ENCODE data around the gene MMP15. TPM values are rescaled to one million over a fixed set of nuclear protein-coding genes. Genes with fewer than 3 reads are reported as not detected.

The MMP15 gene
- polyA plus RNA-seq, 1 of the 3 experiments (the other 2 are of a cell fraction): 3.1 TPM

DNA sequence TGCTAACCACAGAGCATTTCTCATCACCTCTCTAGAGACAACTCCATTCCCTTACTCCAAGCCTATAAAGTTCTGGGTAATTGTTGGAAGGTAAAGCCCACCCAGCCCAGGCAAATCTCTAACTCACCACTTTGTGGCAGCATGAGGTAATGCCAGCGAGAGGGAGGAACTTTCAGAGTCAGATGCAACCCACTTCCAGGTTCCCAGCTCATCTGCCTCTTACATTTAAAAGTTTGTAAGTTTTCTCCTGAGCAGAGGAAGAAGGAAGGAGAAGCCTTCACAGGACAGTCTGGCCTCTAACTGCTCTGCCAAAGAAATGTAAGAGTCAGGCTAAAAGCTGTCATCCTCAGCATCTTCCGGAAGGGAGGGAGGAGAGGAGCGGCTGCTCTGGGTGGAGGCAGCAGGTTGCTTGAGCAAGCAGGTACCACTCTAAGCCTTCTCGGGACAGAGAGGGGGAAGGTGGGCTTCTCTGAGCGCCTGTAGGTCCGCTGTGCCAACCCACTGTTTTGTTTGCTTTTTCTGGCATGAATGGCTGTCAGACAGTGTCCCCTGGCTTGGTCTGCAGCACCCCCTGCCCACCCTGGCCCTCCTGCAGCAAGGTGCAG is 26.1 kb upstream of the MMP15 start:
- peak overlapping the region; percentile 89 for H3K9ac ChIP-seq
- no peaks in the 10 kb centered on the region for H3K27me3 ChIP-seq (ENCODE audit: insufficient read depth)
- H3K9me3 ChIP-seq: no peaks in the 10 kb centered on the region
- H4K20me1 ChIP-seq (ENCODE audit: insufficient read depth): 0 out of 2 replicates have a peak, but pooled peaks cover 6% of the 10 kb centered on the region
- WGBS (ENCODE audit: low lambda C conversion rate): 34% methylated on average over 6 of the region's 6 CpGs
- peak overlapping the region; percentile 38 to 82; a peak in 3 of 4 replicates for H3K27ac ChIP-seq (ENCODE audit: low read depth in 2 of 2, low read length in 1 of 2)
- H3F3A ChIP-seq (replicated peaks; ENCODE audit: insufficient read depth): peaks cover 4% of the 10 kb centered on the region
- peak; percentile 52 for DNase-seq
- H3K4me3 ChIP-seq (ENCODE audit: low read depth in 2 of 2, low read length in 1 of 2): peak overlapping the region; percentile 88 to 94
- no peaks in the 10 kb centered on the region for H3K9me2 ChIP-seq
- H3K79me2 ChIP-seq (ENCODE audit: insufficient read depth): peaks cover 20% of the 10 kb centered on the region
- TF ChIP-seq, protein P1, sequence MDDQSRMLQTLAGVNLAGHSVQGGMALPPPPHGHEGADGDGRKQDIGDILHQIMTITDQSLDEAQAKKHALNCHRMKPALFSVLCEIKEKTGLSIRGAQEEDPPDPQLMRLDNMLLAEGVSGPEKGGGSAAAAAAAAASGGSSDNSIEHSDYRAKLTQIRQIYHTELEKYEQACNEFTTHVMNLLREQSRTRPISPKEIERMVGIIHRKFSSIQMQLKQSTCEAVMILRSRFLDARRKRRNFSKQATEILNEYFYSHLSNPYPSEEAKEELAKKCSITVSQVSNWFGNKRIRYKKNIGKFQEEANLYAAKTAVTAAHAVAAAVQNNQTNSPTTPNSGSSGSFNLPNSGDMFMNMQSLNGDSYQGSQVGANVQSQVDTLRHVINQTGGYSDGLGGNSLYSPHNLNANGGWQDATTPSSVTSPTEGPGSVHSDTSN (IDR thresholded peaks at IDR 0.05): no peak
- peak; percentile 29 for TF ChIP-seq RAD21 (IDR thresholded peaks at IDR 0.05; ENCODE audit: low read length)
- peaks cover 9 to 30% of the 10 kb centered on the region in 2 experiments for H3K36me3 ChIP-seq (replicated peaks in 1 of 2; ENCODE audit: control insufficient read depth in 1 of 2, insufficient read depth in 2 of 2, low read length in 1 of 2)
- CTCF ChIA-PET: interaction anchor here (0.6 to 6.2 kb wide), 28 partner anchors 7 to 487 kb away, joined by 3 to 71 read pairs (median 4); partner anchors contain the start of genes CNGB1 and KATNB1
- POLR2A ChIA-PET: no interaction called here
- H3K4me2 ChIP-seq: peak overlapping the region; percentile 99
- H3K4me1 ChIP-seq (ENCODE audit: control insufficient read depth in 1 of 2, insufficient read depth in 2 of 2, low read depth in 1 of 2, low read length in 1 of 2): peaks cover 0 to 18% of the 10 kb centered on the region in 2 experiments; a peak in 2 of 4 replicates
- 0 out of 2 replicates have a peak overlapping the region, but pooled peaks have one; percentile 41 for H2AFZ ChIP-seq (ENCODE audit: low read depth)

DNA sequence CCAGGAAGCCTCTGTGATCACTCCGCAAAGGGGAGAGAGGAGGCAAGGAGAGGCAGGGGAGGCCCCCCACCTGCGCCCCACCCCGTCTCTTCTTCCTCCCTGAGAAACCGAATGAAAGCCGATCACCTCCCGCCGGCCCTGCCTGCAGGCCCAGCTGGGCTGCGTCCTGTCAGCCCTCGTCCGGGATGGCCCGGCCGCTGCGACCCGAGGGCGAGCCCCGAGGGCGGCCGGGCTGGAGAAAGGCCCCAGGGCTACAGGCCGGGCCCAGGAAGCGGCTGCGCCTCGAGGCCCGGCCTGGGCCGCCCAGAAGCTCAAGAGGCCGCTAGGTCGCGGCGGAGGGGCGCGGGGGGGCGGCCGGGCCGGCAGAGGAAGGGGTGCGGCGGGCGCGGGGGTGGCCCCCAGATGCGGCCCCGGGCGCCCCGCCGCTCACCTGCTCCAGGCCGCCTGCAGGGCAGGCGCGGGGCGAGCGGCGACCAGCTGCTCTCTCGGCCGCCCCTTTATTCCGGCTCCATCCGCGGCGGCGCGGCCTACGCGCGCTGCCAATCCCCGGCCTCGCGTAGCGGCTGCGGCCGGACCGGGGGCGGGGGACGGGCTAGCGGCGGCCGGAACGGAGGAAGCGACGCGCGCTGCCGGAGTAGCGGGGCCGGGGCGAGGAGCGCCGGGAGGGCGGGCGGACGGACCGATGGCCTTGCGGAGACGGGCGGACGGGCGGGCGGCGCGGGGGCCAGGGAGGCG is 25.4 kb upstream of the MMP15 start, which contains the start of gene ZNF319:
ZNF319 (minus strand) TSS at position 702 of the 735 bp plus-strand sequence. CDS start 2,407 bp downstream, outside the sequence.
- Histone ChIP-seq H3K36me3 (replicated peaks in 1 of 2; ENCODE audit: control insufficient read depth in 1 of 2, insufficient read depth in 2 of 2, low read length in 1 of 2) (peaks cover 9 to 29% of the 10 kb centered on the region in 2 experiments), H3K9ac (peak within 1 kb of the TSS; percentile 89), H3K4me1 (ENCODE audit: control insufficient read depth in 1 of 2, insufficient read depth in 2 of 2, low read depth in 1 of 2, low read length in 1 of 2) (peaks cover 0 to 18% of the 10 kb centered on the region in 2 experiments; a peak in 2 of 4 replicates), H3K27me3 (ENCODE audit: insufficient read depth) (no peaks in the 10 kb centered on the region), H4K20me1 (ENCODE audit: insufficient read depth) (0 out of 2 replicates have a peak, but pooled peaks cover 6% of the 10 kb centered on the region), H3F3A (replicated peaks; ENCODE audit: insufficient read depth) (peaks cover 4% of the 10 kb centered on the region), H3K4me3 (ENCODE audit: low read depth in 2 of 2, low read length in 1 of 2) (peak within 1 kb of the TSS; percentile 88 to 94), H3K27ac (ENCODE audit: low read depth in 2 of 2, low read length in 1 of 2) (peak within 1 kb of the TSS; percentile 76 to 88), H3K4me2 (peak within 1 kb of the TSS; percentile 100), H3K79me2 (ENCODE audit: insufficient read depth) (peaks cover 20% of the 10 kb centered on the region), H2AFZ (ENCODE audit: low read depth) (peak within 1 kb of the TSS; percentile 97), H3K9me3 (no peaks in the 10 kb centered on the region), H3K9me2 (no peaks in the 10 kb centered on the region)
- ChIA-PET POLR2A (no interaction called here), CTCF (interaction anchor here (0.6 to 6.2 kb wide), 36 partner anchors 8 to 486 kb away, joined by 3 to 71 read pairs (median 4); partner anchors contain the start of genes CNGB1 and KATNB1)
- DNase-seq: no peak
- peak; percentile 1; the same call in 1 of the 2 replicates for TF ChIP-seq SIN3A (IDR thresholded peaks at IDR 0.05; ENCODE audit: borderline replicate concordance, low read depth, low read length)
- TF ChIP-seq RFX5 (IDR thresholded peaks at IDR 0.05; ENCODE audit: low read length): no peak
- TF ChIP-seq, protein P2, sequence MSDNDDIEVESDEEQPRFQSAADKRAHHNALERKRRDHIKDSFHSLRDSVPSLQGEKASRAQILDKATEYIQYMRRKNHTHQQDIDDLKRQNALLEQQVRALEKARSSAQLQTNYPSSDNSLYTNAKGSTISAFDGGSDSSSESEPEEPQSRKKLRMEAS (IDR thresholded peaks at IDR 0.05; ENCODE audit: low read depth): no peak; the same call in 1 of the 2 replicates
- WGBS (ENCODE audit: low lambda C conversion rate): 0% methylated on average over 4 of the region's 95 CpGs
